Calu3 (cell line): ENCODE measurements around the gene CCR6. TPM values are rescaled to one million over a fixed set of nuclear protein-coding genes. Genes with fewer than 3 reads are reported as not detected.

ENCODE experiments used
- BruUV-seq: library from RNA; stranded (reverse); fragments of 400-500 nt; replicated peaks from 2 replicates; lab custom pipeline; 2021; lab: Mats Ljungman, UMichigan
- CTCF ChIA-PET: fragments of 300-600 bp; sonication (Branson Sonifier 250); formaldehyde crosslinking; loops from one replicate; lab custom pipeline; 2022; ENCODE audit warnings: antibody characterized with exemption; lab: Charles Lee
- DNase-seq: peaks from one replicate; pipeline ENCODE4 v3.0.0; 2022
- H3K27ac Mint-ChIP-seq: one replicate; pipeline ENCODE4 v1.8.0; 2022; ENCODE audit warnings: mixed read lengths; ENCODE audit not compliant: unreplicated experiment
- H3K27me3 Mint-ChIP-seq: one replicate; pipeline ENCODE4 v1.8.0; 2022; ENCODE audit warnings: mixed read lengths; ENCODE audit not compliant: unreplicated experiment
- H3K36me3 Mint-ChIP-seq: one replicate; pipeline ENCODE4 v1.8.0; 2022; ENCODE audit warnings: mild to moderate bottlenecking, moderate library complexity, mixed read lengths; ENCODE audit not compliant: insufficient read depth, unreplicated experiment
- H3K4me1 Mint-ChIP-seq: one replicate; pipeline ENCODE4 v1.8.0; 2022; ENCODE audit warnings: mild to moderate bottlenecking, low read depth, mixed read lengths; ENCODE audit not compliant: unreplicated experiment
- H3K4me3 Mint-ChIP-seq: one replicate; pipeline ENCODE4 v1.8.0; 2022; ENCODE audit warnings: mild to moderate bottlenecking, low read depth, moderate library complexity, mixed read lengths; ENCODE audit not compliant: unreplicated experiment
- H3K9me3 Mint-ChIP-seq: one replicate; pipeline ENCODE4 v1.8.0; 2022; ENCODE audit warnings: low read depth, mixed read lengths; ENCODE audit not compliant: unreplicated experiment
- intact Hi-C: fragments of 100-400 bp; cut with micrococcal nuclease; formaldehyde crosslinking; loops from one replicate; pipeline ENCODE4 v1.10.0; 2022; ENCODE audit not compliant: unreplicated experiment
- total RNA-seq: library from RNA; stranded (reverse); gene quantifications from 2 replicates; pipeline ENCODE4 v1.2.3, GENCODE V29; 2022
- TF ChIP-seq, protein P1 (sequence below): fragments of 200-600 bp; IDR thresholded peaks from one replicate; pipeline ENCODE4 v1.8.0; 2022; ENCODE audit warnings: antibody characterized with exemption; ENCODE audit not compliant: unreplicated experiment

CCR6 gene
- total RNA-seq, 1 experiment from 2014 or later: not detected

DNA sequence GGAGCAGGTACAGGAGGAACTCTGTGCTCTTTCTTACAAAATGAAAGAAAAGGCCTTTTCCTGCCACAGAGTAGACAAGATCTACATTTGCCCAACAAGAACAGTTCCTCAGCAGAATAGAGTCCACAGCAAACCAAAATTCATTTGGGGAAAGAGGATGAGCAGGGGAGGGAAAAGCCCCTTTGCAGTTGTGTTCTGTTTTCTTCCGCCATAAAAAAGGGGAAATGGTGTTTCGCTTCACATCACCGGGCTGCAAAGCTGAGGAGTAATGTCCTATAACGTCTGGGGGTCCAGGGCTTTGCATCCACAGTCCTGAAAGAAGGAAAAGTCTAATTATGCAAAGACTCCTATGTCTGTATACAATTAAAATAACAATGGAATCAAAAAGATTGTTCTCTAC is 35.0 kb downstream of the CCR6 start, which contains the start of gene GPR31:
TSS of gene GPR31 (minus strand) at position 118 of the 400 bp plus-strand sequence. CDS start 149 bp downstream, outside the sequence.
- DNase-seq: no peak
- no TSS peak for BruUV-seq
- Mint-ChIP-seq H3K36me3 (no peaks in the 10 kb centered on the region), H3K27ac (no peak within 1 kb of the TSS), H3K9me3 (no peaks in the 10 kb centered on the region), H3K27me3 (peaks cover 80% of the 10 kb centered on the region), H3K4me3 (no peak within 1 kb of the TSS), H3K4me1 (no peaks in the 10 kb centered on the region)
- TF ChIP-seq, protein P1, sequence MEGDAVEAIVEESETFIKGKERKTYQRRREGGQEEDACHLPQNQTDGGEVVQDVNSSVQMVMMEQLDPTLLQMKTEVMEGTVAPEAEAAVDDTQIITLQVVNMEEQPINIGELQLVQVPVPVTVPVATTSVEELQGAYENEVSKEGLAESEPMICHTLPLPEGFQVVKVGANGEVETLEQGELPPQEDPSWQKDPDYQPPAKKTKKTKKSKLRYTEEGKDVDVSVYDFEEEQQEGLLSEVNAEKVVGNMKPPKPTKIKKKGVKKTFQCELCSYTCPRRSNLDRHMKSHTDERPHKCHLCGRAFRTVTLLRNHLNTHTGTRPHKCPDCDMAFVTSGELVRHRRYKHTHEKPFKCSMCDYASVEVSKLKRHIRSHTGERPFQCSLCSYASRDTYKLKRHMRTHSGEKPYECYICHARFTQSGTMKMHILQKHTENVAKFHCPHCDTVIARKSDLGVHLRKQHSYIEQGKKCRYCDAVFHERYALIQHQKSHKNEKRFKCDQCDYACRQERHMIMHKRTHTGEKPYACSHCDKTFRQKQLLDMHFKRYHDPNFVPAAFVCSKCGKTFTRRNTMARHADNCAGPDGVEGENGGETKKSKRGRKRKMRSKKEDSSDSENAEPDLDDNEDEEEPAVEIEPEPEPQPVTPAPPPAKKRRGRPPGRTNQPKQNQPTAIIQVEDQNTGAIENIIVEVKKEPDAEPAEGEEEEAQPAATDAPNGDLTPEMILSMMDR: no peak
- CTCF ChIA-PET: interaction anchor here (0.5 kb wide), 1 partner anchor 34 kb away, joined by 3 read pairs; no protein-coding TSS in a partner anchor
- intact Hi-C loops: no loop called here

DNA sequence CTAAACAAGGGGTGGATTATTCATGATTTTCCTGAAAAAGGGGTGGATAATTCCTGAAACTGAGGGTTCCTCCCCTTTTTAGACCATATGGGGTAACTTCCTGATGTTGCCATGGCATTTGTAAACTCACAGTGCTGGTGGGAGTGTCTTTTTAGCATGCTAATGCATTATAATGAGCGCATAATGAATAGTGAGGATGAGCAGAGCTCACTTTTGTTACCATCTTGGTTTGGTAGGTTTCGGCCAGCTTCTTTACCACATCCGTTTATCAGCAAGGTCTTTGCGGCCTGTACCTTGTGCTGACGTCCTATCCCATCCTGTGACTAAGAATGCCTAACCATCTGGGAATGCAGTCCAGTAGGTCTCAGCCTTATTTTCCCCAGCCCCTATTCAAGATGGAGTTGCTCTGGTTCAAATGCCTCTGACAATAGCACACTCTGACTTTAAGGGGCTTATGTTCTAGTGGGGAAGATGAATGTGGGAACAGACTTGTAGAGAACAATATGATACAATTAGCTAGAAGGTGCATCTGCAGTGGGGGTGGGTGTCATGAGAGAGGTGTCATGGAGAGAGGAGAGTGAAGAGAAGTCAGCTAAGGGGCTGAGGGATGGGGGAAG is 39.1 kb downstream of the CCR6 start:
- Mint-ChIP-seq H3K4me3 (no peak overlapping the region), H3K4me1 (no peaks in the 10 kb centered on the region), H3K27me3 (peaks cover 69% of the 10 kb centered on the region), H3K36me3 (no peaks in the 10 kb centered on the region), H3K27ac (no peak overlapping the region), H3K9me3 (no peaks in the 10 kb centered on the region)
- intact Hi-C loops: no loop called here
- TF ChIP-seq, protein P1: no peak
- no peak for DNase-seq
- CTCF ChIA-PET: no interaction called here
- BruUV-seq: no TSS peak

DNA sequence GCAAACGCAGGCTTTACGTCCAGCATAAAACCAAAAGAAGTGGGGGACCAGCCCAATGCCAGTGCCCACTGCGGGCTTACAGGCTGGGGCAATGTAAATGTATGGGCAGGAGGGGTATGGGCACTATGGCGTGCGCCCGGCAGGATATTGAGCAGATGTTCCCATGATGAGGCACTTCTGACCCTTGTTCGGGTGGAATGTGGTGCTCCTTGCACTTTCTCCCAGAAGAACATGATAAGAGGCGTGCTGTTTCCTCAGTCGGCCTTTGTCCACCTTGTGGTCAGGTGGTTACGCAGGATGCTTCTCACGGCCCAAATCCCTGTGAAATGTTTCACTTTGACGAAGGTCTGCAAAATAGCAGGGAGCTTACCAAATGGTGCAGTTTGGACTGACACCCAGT is 39.7 kb downstream of the CCR6 start:
- no peak for DNase-seq
- no peaks in the 10 kb centered on the region for H3K4me1 Mint-ChIP-seq
- H3K27me3 Mint-ChIP-seq: peaks cover 71% of the 10 kb centered on the region
- no TSS peak for BruUV-seq
- TF ChIP-seq, protein P1: no peak
- H3K4me3 Mint-ChIP-seq: no peak overlapping the region
- no peak overlapping the region for H3K27ac Mint-ChIP-seq
- intact Hi-C loops: no loop called here
- H3K36me3 Mint-ChIP-seq: no peaks in the 10 kb centered on the region
- H3K9me3 Mint-ChIP-seq: no peaks in the 10 kb centered on the region
- CTCF ChIA-PET: no interaction called here

DNA sequence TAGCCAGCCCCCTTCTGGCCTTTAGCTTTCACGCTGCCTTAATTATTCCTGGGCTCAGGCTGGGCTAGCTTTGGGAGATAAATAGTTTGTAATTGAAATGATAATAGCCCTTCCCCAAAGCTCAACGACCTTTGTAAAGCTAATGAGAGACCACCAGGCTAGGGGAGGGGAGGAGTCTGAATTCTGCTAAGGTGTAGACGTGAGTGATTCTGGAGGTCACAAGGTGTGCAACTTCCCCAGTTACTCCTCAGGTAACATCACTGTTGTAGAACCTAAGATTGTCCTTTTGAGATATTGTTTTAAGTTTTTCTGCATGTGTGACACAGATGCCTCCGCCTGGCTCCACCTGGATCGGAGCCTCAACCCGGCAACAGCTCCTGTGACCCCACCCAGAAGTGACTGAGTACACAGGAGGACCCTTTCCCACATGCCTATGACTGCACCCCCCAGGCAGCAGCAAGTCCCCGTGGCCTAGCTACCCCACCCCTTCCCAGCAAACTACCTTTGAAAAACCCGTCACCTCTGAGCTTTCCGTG is 40.6 kb downstream of the CCR6 start:
- H3K4me3 Mint-ChIP-seq: no peak overlapping the region
- H3K9me3 Mint-ChIP-seq: no peaks in the 10 kb centered on the region
- TF ChIP-seq, protein P1: no peak
- H3K27ac Mint-ChIP-seq: no peak overlapping the region
- BruUV-seq: no TSS peak
- no peaks in the 10 kb centered on the region for H3K36me3 Mint-ChIP-seq
- no peaks in the 10 kb centered on the region for H3K4me1 Mint-ChIP-seq
- no peak for DNase-seq
- CTCF ChIA-PET: no interaction called here
- intact Hi-C loops: no loop called here
- H3K27me3 Mint-ChIP-seq: peaks cover 75% of the 10 kb centered on the region
